H1 (cell line): ENCODE measurements around the gene C14orf132. TPM values are rescaled to one million over a fixed set of nuclear protein-coding genes. Genes with fewer than 3 reads are reported as not detected.

Experiments used
- CTCF ChIA-PET: fragments of 300-600 bp; sonication (Branson Sonifier 250); formaldehyde crosslinking; loops from one replicate; lab custom pipeline; 2021; ENCODE audit not compliant: partially characterized antibody; lab: Charles Lee
- POLR2A ChIA-PET: fragments of 300-600 bp; sonication (Branson Sonifier 250); formaldehyde crosslinking; loops from one replicate; lab custom pipeline; 2021; ENCODE audit warnings: inconsistent platforms; ENCODE audit not compliant: partially characterized antibody; lab: Charles Lee
- DNase-seq, 2 experiments: peaks; one replicate each; pipeline versions ENCODE4 v3.0.0 to v3.0.0-alpha.2; 2010 to 2022; ENCODE audit warnings: low spot score in 2 of 2, low read depth in 1 of 2, mixed read lengths in 1 of 2
- FAIRE-seq: peaks from 2 replicates; lab custom pipeline; 2011; peaks lifted over from hg19 to GRCh38; lab: Jason Lieb, UNC
- H2AFZ ChIP-seq: 2 replicates; pipeline ENCODE4 v1.8.1; 2012; ENCODE audit warnings: low read length, inconsistent platforms
- H2AK5ac ChIP-seq: 2 replicates; pipeline ENCODE4 v1.6.1; 2013; ENCODE audit warnings: low read depth, low read length
- H2BK120ac ChIP-seq: replicated peaks from 2 replicates; pipeline ENCODE3; 2013; ENCODE audit warnings: low read depth, low read length, inconsistent platforms
- H2BK12ac ChIP-seq: 2 replicates; pipeline ENCODE4 v1.6.1; 2013; ENCODE audit warnings: low read depth, low read length
- H2BK15ac ChIP-seq: 2 replicates; pipeline ENCODE4 v1.6.1; 2013; ENCODE audit warnings: low read length
- H2BK20ac ChIP-seq: 2 replicates; pipeline ENCODE4 v1.6.1; 2013; ENCODE audit warnings: low read length
- H2BK5ac ChIP-seq: 2 replicates; pipeline ENCODE4 v1.6.1; 2013; ENCODE audit warnings: low read depth, low read length
- H3K14ac ChIP-seq: 2 replicates; pipeline ENCODE4 v1.6.1; 2013; ENCODE audit warnings: inconsistent platforms; ENCODE audit not compliant: insufficient read length
- H3K18ac ChIP-seq: 2 replicates; pipeline ENCODE4 v1.6.1; 2013; ENCODE audit warnings: low read length; ENCODE audit errors: extremely low read depth
- H3K23ac ChIP-seq: 2 replicates; pipeline ENCODE4 v1.6.1; 2013; ENCODE audit warnings: inconsistent platforms; ENCODE audit not compliant: insufficient read length
- H3K23me2 ChIP-seq: 2 replicates; pipeline ENCODE4 v1.6.1; 2013; ENCODE audit warnings: low read depth, low read length
- H3K27ac ChIP-seq: 2 replicates; pipeline ENCODE4 v1.6.1; 2011; ENCODE audit warnings: low read depth, low read length, inconsistent platforms
- H3K27me3 ChIP-seq, 4 experiments: replicated peaks in 1 of 4; 1 replicate in 1 of 4; 2 replicates in 3 of 4; pipeline versions ENCODE4 v1.6.1 to v1.8.1; 2011 to 2013; ENCODE audit warnings: low read length in 3 of 4, mild to moderate bottlenecking in 3 of 4, inconsistent platforms in 2 of 4, mixed read lengths in 2 of 4, moderate library complexity in 1 of 4; ENCODE audit not compliant: control insufficient read depth in 3 of 4, insufficient read depth in 3 of 4; ENCODE audit errors: extremely low read depth in 1 of 4
- H3K36me3 ChIP-seq, 4 experiments: 2 replicates each; pipeline versions ENCODE4 v1.6.1 to v1.8.1; 2011 to 2013; ENCODE audit warnings: mild to moderate bottlenecking in 4 of 4, low read length in 3 of 4, moderate library complexity in 2 of 4, control low read depth in 1 of 4, inconsistent platforms in 1 of 4; ENCODE audit not compliant: insufficient read depth in 4 of 4, control insufficient read depth in 2 of 4
- H3K4ac ChIP-seq: replicated peaks from 2 replicates; pipeline ENCODE3; 2013; ENCODE audit warnings: low read length, low read depth, mixed read lengths, inconsistent platforms; ENCODE audit not compliant: insufficient read length
- H3K4me1 ChIP-seq, 4 experiments: replicated peaks in 1 of 4; 1 replicate in 1 of 4; 2 replicates in 3 of 4; pipeline versions ENCODE4 v1.6.1 to v1.8.1; 2011 to 2013; ENCODE audit warnings: low read length in 3 of 4, inconsistent platforms in 2 of 4, mixed read lengths in 1 of 4; ENCODE audit not compliant: insufficient read depth in 4 of 4, control insufficient read depth in 3 of 4
- H3K4me2 ChIP-seq, 2 experiments: 2 replicates each; pipeline versions ENCODE4 v1.6.1 to v1.8.1; 2011 to 2013; ENCODE audit warnings: low read depth in 2 of 2, low read length in 2 of 2, control low read depth in 1 of 2, inconsistent platforms in 1 of 2, mild to moderate bottlenecking in 1 of 2; ENCODE audit not compliant: insufficient read depth in 1 of 2
- H3K4me3 ChIP-seq, 4 experiments: fragments of 200-600, 300-600 bp in 1 of 4; sonication (generic), shearing (Covaris generic), sonication (Bioruptor Twin) in 1 of 4; 2 replicates each; pipeline versions ENCODE4 v1.5.1 to v1.8.1; 2011 to 2016; ENCODE audit warnings: low read length in 4 of 4, low read depth in 3 of 4, control low read depth in 2 of 4, inconsistent platforms in 2 of 4, mild to moderate bottlenecking in 2 of 4, mixed read lengths in 1 of 4, moderate library complexity in 1 of 4; ENCODE audit not compliant: insufficient read depth in 2 of 4; ENCODE audit errors: extremely low read depth in 1 of 4
- H3K56ac ChIP-seq: replicated peaks from 2 replicates; pipeline ENCODE3; 2013; ENCODE audit warnings: low read depth, mild to moderate bottlenecking, mixed read lengths, low read length, inconsistent platforms; ENCODE audit not compliant: insufficient read length
- H3K79me1 ChIP-seq: 2 replicates; pipeline ENCODE4 v1.6.1; 2013; ENCODE audit warnings: low read depth, low read length, control low read depth
- H3K79me2 ChIP-seq, 2 experiments: 2 replicates each; pipeline versions ENCODE4 v1.6.1 to v1.8.1; 2012 to 2013; ENCODE audit warnings: low read length in 2 of 2, mild to moderate bottlenecking in 2 of 2, inconsistent platforms in 1 of 2; ENCODE audit not compliant: insufficient read depth in 2 of 2, control insufficient read depth in 1 of 2
- H3K9ac ChIP-seq, 4 experiments: replicated peaks in 1 of 4; 1 replicate in 1 of 4; 2 replicates in 3 of 4; pipeline versions ENCODE4 v1.6.1 to v1.8.1; 2011 to 2013; ENCODE audit warnings: low read depth in 3 of 4, low read length in 3 of 4, control low read depth in 2 of 4, mild to moderate bottlenecking in 2 of 4, moderate library complexity in 2 of 4, inconsistent platforms in 1 of 4; ENCODE audit errors: extremely low read depth in 1 of 4
- H3K9me3 ChIP-seq, 2 experiments: 2 replicates each; pipeline versions ENCODE4 v1.6.1 to v1.8.1; 2012 to 2013; ENCODE audit warnings: mild to moderate bottlenecking in 2 of 2, moderate library complexity in 2 of 2, control low read depth in 1 of 2, inconsistent platforms in 1 of 2, low read depth in 1 of 2, low read length in 1 of 2, mixed read lengths in 1 of 2; ENCODE audit not compliant: insufficient read depth in 2 of 2
- H4K20me1 ChIP-seq, 2 experiments: replicated peaks in 1 of 2; 2 replicates each; pipeline versions ENCODE3 to v1.8.1; 2011 to 2013; ENCODE audit warnings: inconsistent platforms in 2 of 2, low read length in 2 of 2, mild to moderate bottlenecking in 1 of 2; ENCODE audit not compliant: insufficient read depth in 2 of 2, control insufficient read depth in 1 of 2
- H4K5ac ChIP-seq: 2 replicates; pipeline ENCODE4 v1.6.1; 2013; ENCODE audit warnings: low read length, low read depth, mixed read lengths, inconsistent platforms; ENCODE audit not compliant: insufficient read length
- H4K8ac ChIP-seq: 2 replicates; pipeline ENCODE4 v1.8.0; 2013; ENCODE audit warnings: mild to moderate bottlenecking, moderate library complexity, low read length, inconsistent platforms; ENCODE audit not compliant: insufficient read depth; ENCODE audit errors: extremely low read depth
- H4K91ac ChIP-seq: replicated peaks from 2 replicates; pipeline ENCODE3; 2013; ENCODE audit warnings: low read length, mixed read lengths, inconsistent platforms; ENCODE audit not compliant: insufficient read length
- CHD1 ChIP-seq: IDR thresholded peaks from 2 replicates; pipeline ENCODE4 v1.6.1; 2012; ENCODE audit warnings: low read depth, low read length, improper control_type of control experiment
- KDM1A ChIP-seq: fragments of 200-600, 300-600 bp; sonication (generic); IDR thresholded peaks from 2 replicates; pipeline ENCODE4 v1.7.1; 2016; ENCODE audit warnings: mild to moderate bottlenecking, low read length, borderline replicate concordance
- KDM5A ChIP-seq: fragments of 200-600 bp; IDR thresholded peaks from 2 replicates; pipeline ENCODE4 v1.7.1; 2012; ENCODE audit warnings: mild to moderate bottlenecking, low read length, inconsistent platforms, mixed read lengths
- PHF8 ChIP-seq: fragments of 200-600 bp; sonication (generic); conservative IDR thresholded peaks from 2 replicates; pipeline ENCODE4 v1.7.1; 2012; ENCODE audit warnings: low read depth, mild to moderate bottlenecking, inconsistent platforms, low read length, moderate library complexity
- POLR2AphosphoS5 ChIP-seq: IDR thresholded peaks from 2 replicates; pipeline ENCODE4 v1.6.1; 2011; ENCODE audit warnings: low read depth, low read length
- POU5F1 ChIP-seq: IDR thresholded peaks from 2 replicates; pipeline ENCODE4 v1.6.1; 2011; ENCODE audit warnings: low read depth, mild to moderate bottlenecking, low read length, moderate library complexity
- TAF1 ChIP-seq: IDR thresholded peaks from 2 replicates; pipeline ENCODE4 v1.6.1; 2011; ENCODE audit warnings: mild to moderate bottlenecking, low read depth, low read length
- WGBS, 2 experiments: shearing (Covaris generic) in 1 of 2; methylation state at CpG; one replicate each; pipeline versions ENCODE4 v1.1.6 to v1.1.7; 2013 to 2015; ENCODE audit warnings: low lambda C conversion rate in 2 of 2, mixed read lengths in 2 of 2, inconsistent platforms in 1 of 2, low coverage in 1 of 2, missing lambda C conversion rate in 1 of 2; ENCODE audit not compliant: insufficient replicate concordance in 2 of 2, insufficient coverage in 1 of 2, insufficient read length in 1 of 2; ENCODE audit errors: extremely low coverage in 1 of 2, missing lambda C conversion rate in 1 of 2; 5-methylcytosine and 5-hydroxymethylcytosine counted together
- polyA plus RNA-seq, 7 experiments: library from polyadenylated mRNA; depleted of rRNA in 3 of 7; stranded (reverse) in 5 of 7; unstranded in 2 of 7; fragments of >200 nt in 5 of 7; fragments of 200-250 nt in 2 of 7; gene quantifications; 1 replicate in 5 of 7; 2 replicates in 1 of 7; 4 replicates in 1 of 7; pipeline versions ENCODE4 v1.2.1 to v1.2.3, GENCODE V29; 2011 to 2013; ENCODE audit warnings: missing spikeins in 2 of 7, mixed read lengths in 2 of 7
- total RNA-seq: library from RNA; stranded (reverse); fragmentation: NEBNext Ultra II Directional; extraction: Animal tissue kit (Norgen Biotek cat#: 25700); gene quantifications from 2 replicates; pipeline ENCODE4 v1.2.1, GENCODE V29; 2021

The C14orf132 gene
- total and polyA plus RNA-seq, 2 of the 8 experiments (the other 6 are each of a cell fraction or from before 2014, with no cell fraction given), result 11.7 to 32.5 TPM

DNA sequence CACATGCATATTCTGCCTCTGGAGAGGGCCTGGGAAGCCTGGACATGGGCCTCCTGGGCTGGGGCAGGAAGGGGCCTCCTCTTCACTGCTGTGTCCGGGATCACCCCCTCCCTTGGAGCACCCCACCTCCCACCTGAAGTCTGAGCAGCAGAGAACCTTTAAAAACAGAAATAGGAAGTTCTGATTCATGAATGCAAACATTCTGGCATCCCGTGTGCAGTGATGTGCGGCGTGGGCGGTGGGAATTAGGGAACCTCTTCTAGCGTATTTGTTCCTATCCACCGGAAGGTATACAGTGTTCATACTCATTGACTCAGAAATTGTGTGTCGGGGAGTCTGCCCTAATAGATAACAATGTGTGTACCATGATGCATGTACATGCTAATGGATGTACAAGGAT, 46.2 kb downstream of the C14orf132 start:
- Histone ChIP-seq H2BK12ac (no peak overlapping the region), H3K79me1 (peaks cover 6% of the 10 kb centered on the region; the same call in 1 of the 2 replicates), H2BK120ac (no peak overlapping the region), H3K27ac (no peak overlapping the region), H2AFZ (no peak overlapping the region), H4K91ac (no peak overlapping the region), H3K4me3 (no peak overlapping the region), H3K14ac (no peak overlapping the region), H3K4ac (no peak overlapping the region), H2AK5ac (no peak overlapping the region), H4K5ac (no peak overlapping the region), H4K20me1 (peaks cover 0 to 4% of the 10 kb centered on the region in 2 experiments), H3K27me3 (no peaks in the 10 kb centered on the region), H3K9ac (no peak overlapping the region), H3K79me2 (no peaks in the 10 kb centered on the region), H2BK5ac (no peak overlapping the region), H3K4me2 (no peak overlapping the region), H3K9me3 (no peaks in the 10 kb centered on the region), H4K8ac (no peak overlapping the region), H3K36me3 (peaks cover 0 to 15% (median 6%) of the 10 kb centered on the region in 4 experiments; a peak in 5 of 8 replicates), H3K23ac (no peak overlapping the region), H3K23me2 (no peaks in the 10 kb centered on the region; the same call in 1 of the 2 replicates), H3K56ac (no peak overlapping the region), H3K4me1 (peaks cover 0 to 2% (median 0%) of the 10 kb centered on the region in 4 experiments; a peak in 2 of 7 replicates), H3K18ac (no peak overlapping the region), H2BK15ac (no peak overlapping the region), H2BK20ac (no peak overlapping the region)
- 91% methylated on average over 8 of the region's 8 CpGs; no CpG with 5 or more reads in 1 of the 2 experiments for WGBS, 2 experiments
- FAIRE-seq (no peak), DNase-seq (no peak)
- CTCF ChIA-PET, result interaction anchor here (0.7 to 1.9 kb wide), 2 partner anchors 13 to 524 kb away, joined by 3 to 5 read pairs; no protein-coding TSS in a partner anchor
- TF ChIP-seq POLR2AphosphoS5, result no peak
- TF ChIP-seq KDM5A, result no peak
- no peak for TF ChIP-seq KDM1A
- TF ChIP-seq TAF1, result no peak
- no peak for TF ChIP-seq PHF8
- TF ChIP-seq CHD1, result no peak
- TF ChIP-seq POU5F1, result no peak
- POLR2A ChIA-PET, result no interaction called here
